K562 (cell line): ENCODE measurements around the gene HTRA3. TPM values are rescaled to one million over a fixed set of nuclear protein-coding genes. Genes with fewer than 3 reads are reported as not detected.

Experiments
- ATAC-seq: fragments of 200-7000 bp; cut with Tn5 transposase; 3 replicates; pipeline ENCODE4 v1.9.1; 2020; ENCODE audit warnings: moderate library complexity
- BruUV-seq: library from RNA; stranded (reverse); fragments of 400-500 nt; replicated peaks from 2 replicates; lab custom pipeline; 2021; lab: Mats Ljungman, UMichigan
- CTCF ChIA-PET: fragments of 300-600 bp; formaldehyde crosslinking; extraction: SDS; loops from one replicate; lab custom pipeline; 2021; ENCODE audit warnings: low intra/inter-chr PET ratio; lab: Yijun Ruan, JAX
- POLR2A ChIA-PET: fragments of 300-600, 350-650 bp; sonication (Branson Sonifier 250); formaldehyde crosslinking; extraction: SDS; loops from one replicate; lab custom pipeline; 2021; ENCODE audit warnings: antibody characterized with exemption, inconsistent platforms; lab: Yijun Ruan, JAX
- DNase-seq, 4 experiments: peaks; one replicate each; pipeline versions ENCODE4 v3.0.0 to v3.0.0-alpha.2; 2011 to 2018; ENCODE audit warnings: low spot score in 3 of 4, mixed read lengths in 3 of 4; ENCODE audit errors: extremely low read depth in 1 of 4
- FAIRE-seq: peaks from 2 replicates; lab custom pipeline; 2011; peaks lifted over from hg19 to GRCh38; lab: Jason Lieb, UNC
- H2AFZ ChIP-seq: 2 replicates; pipeline ENCODE4 v1.6.0; 2011; ENCODE audit warnings: low read depth, low read length, control low read depth, inconsistent platforms
- H3K27ac ChIP-seq: fragments of 200-600 bp; 3 replicates; pipeline ENCODE4 v1.8.0; 2011; ENCODE audit warnings: low read depth, mild to moderate bottlenecking, control low read depth, inconsistent platforms, low read length, moderate library complexity, mixed read lengths; ENCODE audit errors: extremely low read depth
- H3K27me3 ChIP-seq, 2 experiments: fragments of 300-600 bp in 1 of 2; 2 replicates in 1 of 2; 3 replicates in 1 of 2; pipeline versions ENCODE4 v1.6.0 to v1.8.0; 2011; ENCODE audit warnings: inconsistent platforms in 2 of 2, low read length in 2 of 2, mild to moderate bottlenecking in 1 of 2, mixed read lengths in 1 of 2, moderate library complexity in 1 of 2; ENCODE audit not compliant: control insufficient read depth in 2 of 2, insufficient read depth in 2 of 2
- H3K36me3 ChIP-seq: fragments of 300-600 bp; 3 replicates; pipeline ENCODE4 v1.8.0; 2011; ENCODE audit warnings: mild to moderate bottlenecking, low read length, inconsistent platforms; ENCODE audit not compliant: control insufficient read depth, insufficient read depth
- H3K4me1 ChIP-seq, 2 experiments: fragments of 200-600 bp in 1 of 2; replicated peaks in 1 of 2; 2 replicates in 1 of 2; 3 replicates in 1 of 2; pipeline versions ENCODE4 v1.5.1 to v1.8.0; 2011; ENCODE audit warnings: inconsistent platforms in 2 of 2, low read length in 2 of 2, mild to moderate bottlenecking in 1 of 2, mixed read lengths in 1 of 2, moderate library complexity in 1 of 2; ENCODE audit not compliant: control insufficient read depth in 2 of 2, insufficient read depth in 2 of 2
- H3K4me2 ChIP-seq: 2 replicates; pipeline ENCODE4 v1.6.1; 2011; ENCODE audit warnings: low read length, control low read depth, inconsistent platforms, mixed read lengths; ENCODE audit not compliant: insufficient read depth
- H3K4me3 ChIP-seq: fragments of 200-600 bp; sonication (generic), shearing (Covaris generic); 2 replicates; pipeline ENCODE4 v1.5.1; 2016; ENCODE audit warnings: control low read depth, inconsistent platforms
- H3K79me2 ChIP-seq: fragments of 200-600 bp; 3 replicates; pipeline ENCODE4 v1.8.0; 2011; ENCODE audit warnings: low read length, inconsistent platforms; ENCODE audit not compliant: control insufficient read depth, insufficient read depth
- H3K9ac ChIP-seq, 2 experiments: 2 replicates each; pipeline versions ENCODE4 v1.6.0 to v1.6.1; 2011; ENCODE audit warnings: low read depth in 2 of 2, low read length in 2 of 2, control low read depth in 1 of 2, inconsistent platforms in 1 of 2, mild to moderate bottlenecking in 1 of 2, mixed read lengths in 1 of 2; ENCODE audit not compliant: insufficient read depth in 1 of 2
- H3K9me1 ChIP-seq: one replicate; pipeline ENCODE4 v1.6.0; 2011; ENCODE audit warnings: inconsistent platforms, mild to moderate bottlenecking, low read length, moderate library complexity; ENCODE audit not compliant: control insufficient read depth, insufficient read depth
- H3K9me3 ChIP-seq: replicated peaks from 2 replicates; pipeline ENCODE4 v1.5.1; 2011; ENCODE audit warnings: low read depth, low read length, inconsistent platforms; ENCODE audit not compliant: control insufficient read depth, insufficient read depth
- H4K20me1 ChIP-seq: replicated peaks from 2 replicates; pipeline ENCODE4 v1.6.1; 2011; ENCODE audit warnings: low read length, inconsistent platforms, mixed read lengths; ENCODE audit not compliant: control insufficient read depth, insufficient read depth
- CEBPG ChIP-seq, 3 experiments: fragments of 200-800 bp in 1 of 3; sonication (Bioruptor generic) in 1 of 3; sonication (generic) in 1 of 3; formaldehyde crosslinking in 1 of 3; IDR thresholded peaks in 2 of 3; conservative IDR thresholded peaks in 1 of 3; 2 replicates each; pipeline versions ENCODE4 v1.6.1 to v1.8.0; 2016 to 2022; ENCODE audit warnings: missing compliant biosample characterization in 2 of 3, missing genetic modification characterization in 2 of 3, mild to moderate bottlenecking in 1 of 3, missing genetic modification reagents in 1 of 3
- GTF2F1 ChIP-seq: IDR thresholded peaks from 2 replicates; pipeline ENCODE4 v1.6.1; 2011; ENCODE audit warnings: low read depth, low read length, improper control_type of control experiment
- MAZ ChIP-seq, 2 experiments: fragments of 450-650 bp in 1 of 2; sonication (generic) in 1 of 2; formaldehyde crosslinking; IDR thresholded peaks in 1 of 2; conservative IDR thresholded peaks in 1 of 2; 2 replicates each; pipeline versions ENCODE4 v1.4.0 to v1.5.0; 2020; ENCODE audit warnings: mild to moderate bottlenecking in 1 of 2, missing genetic modification reagents in 1 of 2
- NR2C2 ChIP-seq, 2 experiments: fragments of 200-800 bp in 1 of 2; sonication (Bioruptor generic) in 1 of 2; sonication (generic) in 1 of 2; formaldehyde crosslinking in 1 of 2; IDR thresholded peaks; 2 replicates each; pipeline versions ENCODE4 v1.6.1 to v1.8.0; 2016 to 2022; ENCODE audit warnings: mild to moderate bottlenecking in 1 of 2, missing compliant biosample characterization in 1 of 2, missing genetic modification characterization in 1 of 2, missing genetic modification reagents in 1 of 2
- TCF7L2 ChIP-seq: fragments of 150-350 bp; IDR thresholded peaks from 2 replicates; pipeline ENCODE4 v1.6.1; 2016; ENCODE audit warnings: low read depth, mild to moderate bottlenecking, low read length, moderate library complexity
- ZBTB17 ChIP-seq: fragments of 450-650 bp; formaldehyde crosslinking; IDR thresholded peaks from 2 replicates; pipeline ENCODE4 v1.4.0; 2020; ENCODE audit warnings: mild to moderate bottlenecking
- WGBS: fragments of 100-300 bp; shearing (Covaris generic); methylation state at CpG from one replicate; pipeline ENCODE4 v1.1.6; 2016; ENCODE audit warnings: low coverage, mixed read lengths; ENCODE audit not compliant: insufficient coverage; ENCODE audit errors: missing lambda C conversion rate; 5-methylcytosine and 5-hydroxymethylcytosine counted together
- in situ Hi-C: fragments of 300-500 bp; cut with MboI; formaldehyde crosslinking; loops from 4 replicates; pipeline ENCODE4 v1.15.0; 2018; ENCODE audit warnings: inconsistent platforms, mixed read lengths
- intact Hi-C: fragments of 100-400 bp; cut with micrococcal nuclease; formaldehyde crosslinking; loops from 2 replicates; pipeline ENCODE4 v1.14.2; 2022
- polyA plus RNA-seq, 8 experiments: library from polyadenylated mRNA; depleted of rRNA in 4 of 8; stranded (reverse) in 5 of 8; unstranded in 3 of 8; fragments of >200 nt; fragmentation: Nextera tagmentation in 2 of 8; fragmentation: Illumina TruSeq in 1 of 8; extraction: Ambion mirVana in 2 of 8; extraction: Trizol in 1 of 8; gene quantifications; 2 replicates each; pipeline versions ENCODE4 v1.2.1 to v1.2.3, GENCODE V29; 2011 to 2014; ENCODE audit warnings: inconsistent platforms in 1 of 8, missing spikeins in 1 of 8
- total RNA-seq, 7 experiments: library from RNA; depleted of rRNA in 6 of 7; stranded (reverse); fragments of >200 nt in 6 of 7; fragmentation: Illumina TruSeq in 2 of 7; extraction: Trizol in 2 of 7; gene quantifications; 2 replicates each; pipeline versions ENCODE4 v1.2.1 to v1.2.3, GENCODE V29; 2011 to 2021; ENCODE audit warnings: low replicate concordance in 1 of 7
- TF ChIP-seq, protein P1 (sequence below): fragments of 450-650 bp; IDR thresholded peaks from 2 replicates; pipeline ENCODE4 v1.6.1; 2017; ENCODE audit warnings: antibody characterized with exemption
- TF ChIP-seq, protein P2 (sequence below): sonication (generic); formaldehyde crosslinking; IDR thresholded peaks from 2 replicates; pipeline ENCODE4 v1.8.1; 2022; ENCODE audit warnings: missing genetic modification reagents
- TF ChIP-seq, protein P3 (sequence below): fragments of 450-650 bp; IDR thresholded peaks from 2 replicates; pipeline ENCODE4 v1.6.1; 2016; ENCODE audit warnings: mild to moderate bottlenecking
- TF ChIP-seq, protein P4 (sequence below): fragments of 450-650 bp; IDR thresholded peaks from 2 replicates; pipeline ENCODE4 v1.7.1; 2018; ENCODE audit warnings: mild to moderate bottlenecking, low read depth; ENCODE audit not compliant: partially characterized antibody

The HTRA3 gene
- total and polyA plus RNA-seq, 9 of the 15 experiments (the other 6 are each of a cell fraction or from before 2014, with no cell fraction given): 0.04 TPM; not detected in 8

DNA sequence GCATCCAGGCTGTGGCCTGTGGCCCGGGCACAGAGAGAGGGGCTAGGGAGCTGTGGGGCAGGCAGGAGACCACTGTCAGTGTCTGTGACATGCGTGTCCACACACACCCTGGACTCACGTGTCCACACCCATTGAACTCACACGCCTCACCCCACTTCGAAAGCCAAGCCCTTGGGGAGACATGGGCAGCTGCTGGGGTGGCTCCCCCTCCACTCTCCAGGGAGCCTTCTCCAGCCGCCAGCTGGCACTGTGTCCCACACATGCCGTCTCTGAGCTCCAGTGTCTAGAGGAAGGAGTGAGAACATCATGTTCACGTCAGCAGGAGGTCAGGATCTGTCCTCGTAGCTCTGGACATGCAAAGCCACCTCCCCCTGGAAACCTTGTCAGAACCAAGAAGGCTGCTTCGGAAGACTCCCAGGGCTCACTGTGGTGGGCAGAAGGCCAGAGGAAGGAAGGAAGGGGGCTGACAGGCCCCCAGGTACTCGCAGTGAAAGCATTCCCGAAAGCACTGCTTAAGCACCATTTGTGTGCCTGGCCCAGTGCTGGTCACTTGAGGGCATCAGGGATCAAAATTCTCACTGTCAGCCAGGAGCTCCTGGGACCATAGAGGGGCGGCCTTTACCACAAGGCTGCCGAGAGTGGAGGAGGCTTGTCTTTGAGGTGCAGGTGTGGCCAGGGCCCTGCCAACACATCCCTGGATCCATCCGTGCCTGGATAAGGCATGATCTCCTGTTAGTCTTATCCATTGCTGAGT lies 61.4 kb downstream of the HTRA3 start:
- no peak for DNase-seq
- BruUV-seq: no TSS peak
- peaks cover 0 to 5% of the 10 kb centered on the region in 2 experiments; a peak in 2 of 5 replicates for H3K4me1 ChIP-seq
- H3K4me3 ChIP-seq: no peak overlapping the region
- no peak for ATAC-seq
- no peak overlapping the region for H3K4me2 ChIP-seq
- WGBS: 5% methylated on average over 15 of the region's 15 CpGs
- no peaks in the 10 kb centered on the region for H3K36me3 ChIP-seq
- no peak for FAIRE-seq
- ChIA-PET POLR2A (interaction anchor here (0.6 kb wide), 1 partner anchor 254 kb away, joined by 4 read pairs; no protein-coding TSS in a partner anchor), CTCF (no interaction called here)
- peaks cover 3 to 39% of the 10 kb centered on the region in 2 experiments; a peak in 3 of 5 replicates for H3K27me3 ChIP-seq
- intact Hi-C loops (no loop called here), in situ Hi-C loops (no loop called here)
- no peaks in the 10 kb centered on the region for H3K9me1 ChIP-seq
- H3K9ac ChIP-seq: no peak overlapping the region
- H3K79me2 ChIP-seq: no peaks in the 10 kb centered on the region
- H3K27ac ChIP-seq: no peak overlapping the region
- H2AFZ ChIP-seq: no peak overlapping the region
- H4K20me1 ChIP-seq: 0 out of 2 replicates have a peak, but pooled peaks cover 4% of the 10 kb centered on the region
- peaks cover 13% of the 10 kb centered on the region for H3K9me3 ChIP-seq
- TF ChIP-seq CEBPG (CRISPR knock-in tag; IDR thresholded peaks at IDR 0.05) (no peak), CEBPG (tag; conservative IDR thresholded peaks at IDR 0.05 in 1 of 2, IDR thresholded peaks at IDR 0.05 in 1 of 2) (no peak), GTF2F1 (no peak), TCF7L2 (no peak), MAZ (CRISPR knock-in tag; conservative IDR thresholded peaks at IDR 0.05 in 1 of 2, IDR thresholded peaks at IDR 0.05 in 1 of 2) (no peak), ZBTB17 (no peak), NR2C2 (CRISPR knock-in tag; IDR thresholded peaks at IDR 0.05) (no peak), NR2C2 (tag; IDR thresholded peaks at IDR 0.05) (no peak)
- TF ChIP-seq, protein P1, sequence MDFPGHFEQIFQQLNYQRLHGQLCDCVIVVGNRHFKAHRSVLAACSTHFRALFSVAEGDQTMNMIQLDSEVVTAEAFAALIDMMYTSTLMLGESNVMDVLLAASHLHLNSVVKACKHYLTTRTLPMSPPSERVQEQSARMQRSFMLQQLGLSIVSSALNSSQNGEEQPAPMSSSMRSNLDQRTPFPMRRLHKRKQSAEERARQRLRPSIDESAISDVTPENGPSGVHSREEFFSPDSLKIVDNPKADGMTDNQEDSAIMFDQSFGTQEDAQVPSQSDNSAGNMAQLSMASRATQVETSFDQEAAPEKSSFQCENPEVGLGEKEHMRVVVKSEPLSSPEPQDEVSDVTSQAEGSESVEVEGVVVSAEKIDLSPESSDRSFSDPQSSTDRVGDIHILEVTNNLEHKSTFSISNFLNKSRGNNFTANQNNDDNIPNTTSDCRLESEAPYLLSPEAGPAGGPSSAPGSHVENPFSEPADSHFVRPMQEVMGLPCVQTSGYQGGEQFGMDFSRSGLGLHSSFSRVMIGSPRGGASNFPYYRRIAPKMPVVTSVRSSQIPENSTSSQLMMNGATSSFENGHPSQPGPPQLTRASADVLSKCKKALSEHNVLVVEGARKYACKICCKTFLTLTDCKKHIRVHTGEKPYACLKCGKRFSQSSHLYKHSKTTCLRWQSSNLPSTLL: no peak
- TF ChIP-seq, protein P2, sequence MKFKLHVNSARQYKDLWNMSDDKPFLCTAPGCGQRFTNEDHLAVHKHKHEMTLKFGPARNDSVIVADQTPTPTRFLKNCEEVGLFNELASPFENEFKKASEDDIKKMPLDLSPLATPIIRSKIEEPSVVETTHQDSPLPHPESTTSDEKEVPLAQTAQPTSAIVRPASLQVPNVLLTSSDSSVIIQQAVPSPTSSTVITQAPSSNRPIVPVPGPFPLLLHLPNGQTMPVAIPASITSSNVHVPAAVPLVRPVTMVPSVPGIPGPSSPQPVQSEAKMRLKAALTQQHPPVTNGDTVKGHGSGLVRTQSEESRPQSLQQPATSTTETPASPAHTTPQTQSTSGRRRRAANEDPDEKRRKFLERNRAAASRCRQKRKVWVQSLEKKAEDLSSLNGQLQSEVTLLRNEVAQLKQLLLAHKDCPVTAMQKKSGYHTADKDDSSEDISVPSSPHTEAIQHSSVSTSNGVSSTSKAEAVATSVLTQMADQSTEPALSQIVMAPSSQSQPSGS (CRISPR knock-in tag): no peak
- TF ChIP-seq, protein P3, sequence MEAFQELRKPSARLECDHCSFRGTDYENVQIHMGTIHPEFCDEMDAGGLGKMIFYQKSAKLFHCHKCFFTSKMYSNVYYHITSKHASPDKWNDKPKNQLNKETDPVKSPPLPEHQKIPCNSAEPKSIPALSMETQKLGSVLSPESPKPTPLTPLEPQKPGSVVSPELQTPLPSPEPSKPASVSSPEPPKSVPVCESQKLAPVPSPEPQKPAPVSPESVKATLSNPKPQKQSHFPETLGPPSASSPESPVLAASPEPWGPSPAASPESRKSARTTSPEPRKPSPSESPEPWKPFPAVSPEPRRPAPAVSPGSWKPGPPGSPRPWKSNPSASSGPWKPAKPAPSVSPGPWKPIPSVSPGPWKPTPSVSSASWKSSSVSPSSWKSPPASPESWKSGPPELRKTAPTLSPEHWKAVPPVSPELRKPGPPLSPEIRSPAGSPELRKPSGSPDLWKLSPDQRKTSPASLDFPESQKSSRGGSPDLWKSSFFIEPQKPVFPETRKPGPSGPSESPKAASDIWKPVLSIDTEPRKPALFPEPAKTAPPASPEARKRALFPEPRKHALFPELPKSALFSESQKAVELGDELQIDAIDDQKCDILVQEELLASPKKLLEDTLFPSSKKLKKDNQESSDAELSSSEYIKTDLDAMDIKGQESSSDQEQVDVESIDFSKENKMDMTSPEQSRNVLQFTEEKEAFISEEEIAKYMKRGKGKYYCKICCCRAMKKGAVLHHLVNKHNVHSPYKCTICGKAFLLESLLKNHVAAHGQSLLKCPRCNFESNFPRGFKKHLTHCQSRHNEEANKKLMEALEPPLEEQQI: no peak
- TF ChIP-seq, protein P4, sequence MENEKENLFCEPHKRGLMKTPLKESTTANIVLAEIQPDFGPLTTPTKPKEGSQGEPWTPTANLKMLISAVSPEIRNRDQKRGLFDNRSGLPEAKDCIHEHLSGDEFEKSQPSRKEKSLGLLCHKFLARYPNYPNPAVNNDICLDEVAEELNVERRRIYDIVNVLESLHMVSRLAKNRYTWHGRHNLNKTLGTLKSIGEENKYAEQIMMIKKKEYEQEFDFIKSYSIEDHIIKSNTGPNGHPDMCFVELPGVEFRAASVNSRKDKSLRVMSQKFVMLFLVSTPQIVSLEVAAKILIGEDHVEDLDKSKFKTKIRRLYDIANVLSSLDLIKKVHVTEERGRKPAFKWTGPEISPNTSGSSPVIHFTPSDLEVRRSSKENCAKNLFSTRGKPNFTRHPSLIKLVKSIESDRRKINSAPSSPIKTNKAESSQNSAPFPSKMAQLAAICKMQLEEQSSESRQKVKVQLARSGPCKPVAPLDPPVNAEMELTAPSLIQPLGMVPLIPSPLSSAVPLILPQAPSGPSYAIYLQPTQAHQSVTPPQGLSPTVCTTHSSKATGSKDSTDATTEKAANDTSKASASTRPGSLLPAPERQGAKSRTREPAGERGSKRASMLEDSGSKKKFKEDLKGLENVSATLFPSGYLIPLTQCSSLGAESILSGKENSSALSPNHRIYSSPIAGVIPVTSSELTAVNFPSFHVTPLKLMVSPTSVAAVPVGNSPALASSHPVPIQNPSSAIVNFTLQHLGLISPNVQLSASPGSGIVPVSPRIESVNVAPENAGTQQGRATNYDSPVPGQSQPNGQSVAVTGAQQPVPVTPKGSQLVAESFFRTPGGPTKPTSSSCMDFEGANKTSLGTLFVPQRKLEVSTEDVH: no peak
